MM.1S (cell line): Measurements from ENCODE around the gene FUT3.

Experiments used
- DNase-seq: peaks from one replicate; pipeline ENCODE4 v3.0.0-alpha.2; 2015
- H2AFZ ChIP-seq: fragments of 300-600 bp; sonication (generic); 2 replicates; pipeline ENCODE4 v1.6.0; 2016; ENCODE audit warnings: antibody characterized with exemption, low read length
- H3F3A ChIP-seq: fragments of 300-600 bp; sonication (generic); 2 replicates; pipeline ENCODE4 v1.6.1; 2016; ENCODE audit warnings: mild to moderate bottlenecking, antibody characterized with exemption, low read length, moderate library complexity, mixed read lengths; ENCODE audit not compliant: insufficient read depth
- H3K27ac ChIP-seq: fragments of 300-600 bp; sonication (generic); 2 replicates; pipeline ENCODE4 v1.5.1; 2016; ENCODE audit warnings: mild to moderate bottlenecking, low read length
- H3K27me3 ChIP-seq: fragments of 300-600 bp; sonication (generic); replicated peaks from 2 replicates; pipeline ENCODE4 v1.6.0; 2016; ENCODE audit warnings: low read length; ENCODE audit not compliant: insufficient read depth
- H3K36me3 ChIP-seq: fragments of 300-600 bp; sonication (generic); replicated peaks from 2 replicates; pipeline ENCODE4 v1.6.1; 2016; ENCODE audit warnings: mild to moderate bottlenecking, low read length, mixed read lengths; ENCODE audit not compliant: insufficient read depth
- H3K4me1 ChIP-seq: fragments of 300-600 bp; sonication (generic); 2 replicates; pipeline ENCODE4 v1.6.1; 2016; ENCODE audit warnings: low read length, mixed read lengths
- H3K4me2 ChIP-seq: fragments of 300-600 bp; sonication (generic); 2 replicates; pipeline ENCODE4 v1.6.0; 2016; ENCODE audit warnings: low read depth, low read length
- H3K4me3 ChIP-seq: fragments of 300-600 bp; sonication (generic); 2 replicates; pipeline ENCODE4 v1.5.1; 2016; ENCODE audit warnings: low read length, mixed read lengths
- H3K79me2 ChIP-seq: fragments of 300-600 bp; sonication (generic); 2 replicates; pipeline ENCODE4 v1.6.1; 2016; ENCODE audit warnings: mixed run types, low read length, mixed read lengths
- H3K9ac ChIP-seq: fragments of 300-600 bp; sonication (generic); 2 replicates; pipeline ENCODE4 v1.6.1; 2016; ENCODE audit warnings: low read length, mixed read lengths
- H3K9me2 ChIP-seq: fragments of 300-600 bp; sonication (generic); replicated peaks from 2 replicates; pipeline ENCODE4 v1.6.1; 2016; ENCODE audit warnings: mild to moderate bottlenecking, low read length, mixed read lengths; ENCODE audit not compliant: insufficient read depth
- H3K9me3 ChIP-seq: fragments of 300-600 bp; sonication (generic); replicated peaks from 2 replicates; pipeline ENCODE4 v1.6.1; 2016; ENCODE audit warnings: mild to moderate bottlenecking, low read length, mixed read lengths; ENCODE audit not compliant: insufficient read depth
- H4K20me1 ChIP-seq: fragments of 300-600 bp; sonication (generic); 2 replicates; pipeline ENCODE4 v1.6.1; 2016; ENCODE audit warnings: mild to moderate bottlenecking, low read length, moderate library complexity, mixed read lengths; ENCODE audit not compliant: insufficient read depth
- EZH2 ChIP-seq: fragments of 300-600 bp; sonication (generic); optimal IDR thresholded peaks from 2 replicates; pipeline ENCODE3; 2017; ENCODE audit warnings: low read depth, mild to moderate bottlenecking, antibody characterized with exemption, low read length, mixed read lengths
- EZH2phosphoT487 ChIP-seq: fragments of 300-600 bp; sonication (generic); IDR thresholded peaks from 2 replicates; pipeline ENCODE4 v1.6.1; 2018; ENCODE audit warnings: antibody characterized with exemption, low read length
- TF ChIP-seq, protein P1 (sequence below): fragments of 300-600 bp; sonication (generic); IDR thresholded peaks from 2 replicates; pipeline ENCODE4 v1.5.1; 2016; ENCODE audit warnings: antibody characterized with exemption, low read length, mixed read lengths

Gene FUT3

DNA sequence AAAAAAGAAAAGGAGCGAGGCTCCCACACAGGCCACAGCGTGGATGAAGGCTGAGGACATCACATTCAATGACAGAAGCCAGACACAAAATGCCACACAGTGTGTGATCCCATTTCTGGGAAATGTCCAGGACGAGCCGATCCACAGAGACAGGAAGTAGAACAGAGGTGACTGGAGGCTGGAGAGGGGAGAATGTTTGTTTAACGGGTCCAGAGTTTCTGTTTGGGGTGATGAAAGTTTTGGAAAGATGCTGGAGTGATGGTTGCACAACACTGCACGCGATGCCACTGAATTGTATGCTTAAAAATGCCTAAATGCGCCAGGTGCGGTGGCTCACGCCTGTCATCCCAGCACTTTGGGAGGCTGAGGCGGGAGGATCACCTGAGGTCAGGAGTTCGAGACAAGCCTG is 19.7 kb upstream of the FUT3 start:
- no peaks in the 10 kb centered on the region for H3K9me2 ChIP-seq
- H3K9ac ChIP-seq = no peak overlapping the region
- DNase-seq = no peak
- H3K4me3 ChIP-seq = no peak overlapping the region
- no peaks in the 10 kb centered on the region for H3K79me2 ChIP-seq
- no peaks in the 10 kb centered on the region for H3K36me3 ChIP-seq
- no peaks in the 10 kb centered on the region for H3K4me1 ChIP-seq
- no peak overlapping the region for H3K27ac ChIP-seq
- H4K20me1 ChIP-seq = no peaks in the 10 kb centered on the region
- TF ChIP-seq EZH2phosphoT487 = no peak
- TF ChIP-seq, protein P1, sequence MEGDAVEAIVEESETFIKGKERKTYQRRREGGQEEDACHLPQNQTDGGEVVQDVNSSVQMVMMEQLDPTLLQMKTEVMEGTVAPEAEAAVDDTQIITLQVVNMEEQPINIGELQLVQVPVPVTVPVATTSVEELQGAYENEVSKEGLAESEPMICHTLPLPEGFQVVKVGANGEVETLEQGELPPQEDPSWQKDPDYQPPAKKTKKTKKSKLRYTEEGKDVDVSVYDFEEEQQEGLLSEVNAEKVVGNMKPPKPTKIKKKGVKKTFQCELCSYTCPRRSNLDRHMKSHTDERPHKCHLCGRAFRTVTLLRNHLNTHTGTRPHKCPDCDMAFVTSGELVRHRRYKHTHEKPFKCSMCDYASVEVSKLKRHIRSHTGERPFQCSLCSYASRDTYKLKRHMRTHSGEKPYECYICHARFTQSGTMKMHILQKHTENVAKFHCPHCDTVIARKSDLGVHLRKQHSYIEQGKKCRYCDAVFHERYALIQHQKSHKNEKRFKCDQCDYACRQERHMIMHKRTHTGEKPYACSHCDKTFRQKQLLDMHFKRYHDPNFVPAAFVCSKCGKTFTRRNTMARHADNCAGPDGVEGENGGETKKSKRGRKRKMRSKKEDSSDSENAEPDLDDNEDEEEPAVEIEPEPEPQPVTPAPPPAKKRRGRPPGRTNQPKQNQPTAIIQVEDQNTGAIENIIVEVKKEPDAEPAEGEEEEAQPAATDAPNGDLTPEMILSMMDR = no peak
- no peak for TF ChIP-seq EZH2
- H3K27me3 ChIP-seq = peaks cover 62% of the 10 kb centered on the region
- no peaks in the 10 kb centered on the region for H3K9me3 ChIP-seq
- H2AFZ ChIP-seq = no peak overlapping the region
- no peaks in the 10 kb centered on the region for H3F3A ChIP-seq
- no peak overlapping the region for H3K4me2 ChIP-seq

GRCh38 chr19:5867201-5868136 is 16.2 kb upstream of the FUT3 start:
- no peak overlapping the region for H3K27ac ChIP-seq
- TF ChIP-seq, protein P1 = no peak
- no peak for TF ChIP-seq EZH2
- TF ChIP-seq EZH2phosphoT487 = no peak

DNA sequence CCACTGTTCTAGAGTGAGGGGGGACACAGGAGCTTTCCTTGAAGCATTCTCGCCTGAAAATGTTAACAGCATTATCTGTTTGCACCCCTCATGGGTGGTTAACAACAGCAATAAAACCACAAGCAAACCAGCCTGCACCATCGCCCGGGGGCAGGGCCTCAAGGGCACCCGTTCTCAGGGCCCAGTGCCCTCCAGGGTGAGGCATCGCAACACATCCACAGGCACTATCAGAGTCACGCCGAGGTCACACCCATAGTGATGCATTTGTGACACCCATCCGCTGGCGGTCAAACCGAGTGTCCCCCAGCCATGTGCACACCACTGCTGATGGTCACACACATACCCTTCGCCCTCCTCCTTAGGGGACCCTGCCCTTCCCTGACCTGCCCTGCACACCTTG is 14.5 kb upstream of the FUT3 start:
- Histone ChIP-seq H3K4me1 (no peaks in the 10 kb centered on the region), H3K79me2 (no peaks in the 10 kb centered on the region), H3F3A (no peaks in the 10 kb centered on the region), H4K20me1 (no peaks in the 10 kb centered on the region), H3K27me3 (peaks cover 79% of the 10 kb centered on the region), H3K4me3 (no peak overlapping the region), H3K36me3 (no peaks in the 10 kb centered on the region), H3K9me2 (no peaks in the 10 kb centered on the region), H3K27ac (no peak overlapping the region), H3K4me2 (no peak overlapping the region), H3K9ac (no peak overlapping the region), H3K9me3 (no peaks in the 10 kb centered on the region), H2AFZ (no peak overlapping the region)
- no peak for TF ChIP-seq EZH2phosphoT487
- TF ChIP-seq, protein P1 = no peak
- no peak for TF ChIP-seq EZH2
- no peak for DNase-seq

More at GRCh38 chr19:5867201-5868136, 16.2 kb upstream of the FUT3 start:
- H3K79me2 ChIP-seq = no peaks in the 10 kb centered on the region
- no peaks in the 10 kb centered on the region for H3F3A ChIP-seq
- no peak overlapping the region for H3K4me2 ChIP-seq
- no peak overlapping the region for H2AFZ ChIP-seq
- H3K4me1 ChIP-seq = no peaks in the 10 kb centered on the region
- no peak overlapping the region for H3K9ac ChIP-seq
- no peaks in the 10 kb centered on the region for H3K9me2 ChIP-seq
- no peak for DNase-seq
- no peak overlapping the region for H3K4me3 ChIP-seq
- H3K9me3 ChIP-seq = no peaks in the 10 kb centered on the region
- no peaks in the 10 kb centered on the region for H3K36me3 ChIP-seq
- H3K27me3 ChIP-seq = peaks cover 78% of the 10 kb centered on the region
- no peaks in the 10 kb centered on the region for H4K20me1 ChIP-seq
